ENCODE results near the gene NFE2L1.

DNA sequence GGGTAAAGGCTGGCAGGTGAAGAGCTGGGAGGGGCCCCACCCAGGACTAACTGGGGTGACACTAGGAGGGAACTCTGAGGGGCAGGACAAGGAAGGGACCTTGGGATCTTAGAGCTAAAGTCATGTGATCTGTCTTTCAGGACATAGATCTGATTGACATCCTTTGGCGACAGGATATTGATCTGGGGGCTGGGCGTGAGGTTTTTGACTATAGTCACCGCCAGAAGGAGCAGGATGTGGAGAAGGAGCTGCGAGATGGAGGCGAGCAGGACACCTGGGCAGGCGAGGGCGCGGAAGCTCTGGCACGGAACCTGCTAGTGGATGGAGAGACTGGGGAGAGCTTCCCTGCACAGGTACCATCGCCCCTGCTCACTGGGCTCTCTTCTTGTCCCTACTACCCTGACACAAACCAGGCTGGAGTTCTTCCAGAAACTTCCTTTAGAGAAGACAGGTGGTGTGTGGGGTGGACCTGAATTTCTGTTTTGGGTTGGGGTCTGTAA is 8.1 kb downstream of the NFE2L1 start:
- TF ChIP-seq, protein P1, sequence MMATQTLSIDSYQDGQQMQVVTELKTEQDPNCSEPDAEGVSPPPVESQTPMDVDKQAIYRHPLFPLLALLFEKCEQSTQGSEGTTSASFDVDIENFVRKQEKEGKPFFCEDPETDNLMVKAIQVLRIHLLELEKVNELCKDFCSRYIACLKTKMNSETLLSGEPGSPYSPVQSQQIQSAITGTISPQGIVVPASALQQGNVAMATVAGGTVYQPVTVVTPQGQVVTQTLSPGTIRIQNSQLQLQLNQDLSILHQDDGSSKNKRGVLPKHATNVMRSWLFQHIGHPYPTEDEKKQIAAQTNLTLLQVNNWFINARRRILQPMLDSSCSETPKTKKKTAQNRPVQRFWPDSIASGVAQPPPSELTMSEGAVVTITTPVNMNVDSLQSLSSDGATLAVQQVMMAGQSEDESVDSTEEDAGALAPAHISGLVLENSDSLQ (IDR thresholded peaks at IDR 0.05) = no peak
- TF ChIP-seq SUZ12 (IDR thresholded peaks at IDR 0.05) = no peak
- TF ChIP-seq LEF1 (IDR thresholded peaks at IDR 0.05; ENCODE audit: borderline replicate concordance) = no peak
- no peak for TF ChIP-seq FOXK2 (IDR thresholded peaks at IDR 0.05)
- no peak for TF ChIP-seq SP1 (IDR thresholded peaks at IDR 0.05)
- TF ChIP-seq BHLHE40 (IDR thresholded peaks at IDR 0.05; ENCODE audit: borderline replicate concordance) = no peak
- no peak for TF ChIP-seq FOXA1 (IDR thresholded peaks at IDR 0.05)
- no peak for TF ChIP-seq FOXM1 (IDR thresholded peaks at IDR 0.05; ENCODE audit: borderline replicate concordance)
- TF ChIP-seq ARNT (IDR thresholded peaks at IDR 0.05) = no peak
